Activated CD8-positive, alpha-beta memory T cell treated with anti-CD3 and anti-CD28 coated beads, Interleukin-2, amount 50 U/mL, for 48 hours (primary cell): Measurements from ENCODE around the gene CHMP1A.
A peak's percentile ranks its signal among the peaks of the same experiment; 100 is the strongest.
"Not testable (repeated sequence)": the region's sequence is repeated elsewhere in the genome, so short reads cannot be mapped to it uniquely, and the experiment has no call there.

Experiments used
- DNase-seq: peaks from one replicate; pipeline ENCODE4 v3.0.0-alpha.2; 2020

The CHMP1A gene

DNA sequence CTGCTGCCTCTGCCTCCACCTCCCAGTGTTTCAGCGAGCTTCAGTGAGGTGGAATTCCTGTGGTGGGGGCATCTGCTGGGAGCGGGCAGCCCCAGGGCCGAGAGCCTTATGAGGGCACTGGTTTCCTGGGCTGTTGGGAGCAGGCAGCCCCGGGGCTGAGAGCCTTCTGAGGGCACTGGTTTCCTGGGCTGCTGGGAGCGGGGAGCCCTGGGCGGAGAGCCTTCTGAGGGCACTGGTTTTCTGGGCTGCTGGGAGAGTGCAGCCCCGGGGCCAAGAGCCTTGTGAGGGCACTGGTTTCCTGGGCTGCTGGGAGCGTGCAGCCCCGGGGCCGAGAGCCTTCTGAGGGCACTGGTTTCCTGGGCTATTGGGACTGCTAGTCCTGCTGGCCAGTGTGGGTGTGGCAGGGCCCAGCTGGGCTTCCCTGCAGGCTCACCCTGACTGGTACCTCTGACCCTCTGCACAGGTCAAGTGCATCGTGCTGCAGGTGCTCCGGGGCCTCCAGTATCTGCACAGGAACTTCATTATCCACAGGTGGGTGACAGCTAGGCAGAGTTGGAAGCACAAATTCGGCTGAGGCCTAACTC lies 34.6 kb upstream of the CHMP1A start:
- DNase-seq: no peak

DNA sequence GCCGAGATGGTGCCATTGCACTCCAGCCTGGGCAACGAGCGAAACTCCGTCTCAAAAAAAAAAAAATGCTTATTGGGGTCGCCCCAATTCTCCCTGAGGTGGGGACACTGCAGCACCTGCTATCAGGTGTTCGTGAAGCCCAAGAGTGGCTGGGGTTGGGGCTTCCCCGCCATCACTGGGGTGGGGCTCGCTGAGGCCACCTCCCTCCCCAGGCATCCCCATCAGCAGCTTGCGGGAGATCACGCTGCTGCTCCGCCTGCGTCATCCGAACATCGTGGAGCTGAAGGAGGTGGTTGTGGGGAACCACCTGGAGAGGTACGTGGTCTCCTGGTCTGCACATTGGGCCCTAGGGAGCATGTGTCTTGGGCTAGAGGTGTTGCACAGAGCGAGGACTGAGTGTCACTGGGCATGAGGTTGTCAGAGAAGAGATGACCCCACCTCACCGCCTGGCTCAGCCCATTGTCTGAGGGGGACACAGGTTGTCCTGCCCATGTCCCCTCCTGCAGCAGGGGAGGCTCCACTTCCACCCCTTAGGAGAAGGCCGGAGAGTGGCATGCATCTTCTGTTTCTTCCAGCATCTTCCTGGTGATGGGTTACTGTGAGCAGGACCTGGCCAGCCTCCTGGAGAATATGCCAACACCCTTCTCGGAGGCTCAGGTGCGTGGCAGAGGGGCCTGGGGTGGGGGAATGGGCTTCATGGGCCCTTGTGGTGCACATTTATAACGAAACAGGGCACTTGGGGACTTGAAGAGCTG lies 33.9 kb upstream of the CHMP1A start:
- no peak for DNase-seq

DNA sequence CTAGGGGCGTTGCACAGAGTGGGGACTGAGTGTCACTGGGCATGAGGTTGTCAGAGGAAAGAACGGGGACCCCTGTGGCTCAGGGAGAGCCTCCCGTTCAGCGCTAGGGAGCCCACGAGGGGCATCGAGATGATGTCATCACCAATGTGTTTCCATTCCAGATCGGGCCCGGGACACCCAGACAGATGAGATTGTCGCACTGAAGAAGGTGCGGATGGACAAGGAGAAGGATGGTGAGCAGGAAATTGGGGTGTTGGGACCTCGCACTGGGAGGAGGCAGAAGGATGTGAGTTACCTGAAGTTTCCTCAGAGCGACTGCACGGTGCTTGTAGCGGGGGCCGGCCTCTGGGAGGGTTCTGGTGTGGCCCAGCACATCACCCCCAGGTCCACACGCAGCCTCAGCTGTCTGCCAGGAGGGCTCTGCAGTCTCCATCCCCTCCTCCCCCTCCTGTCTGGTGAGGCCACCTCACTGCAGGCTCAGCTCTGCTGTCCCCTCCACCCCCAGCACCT lies 32.9 kb upstream of the CHMP1A start:
- DNase-seq: no peak

DNA sequence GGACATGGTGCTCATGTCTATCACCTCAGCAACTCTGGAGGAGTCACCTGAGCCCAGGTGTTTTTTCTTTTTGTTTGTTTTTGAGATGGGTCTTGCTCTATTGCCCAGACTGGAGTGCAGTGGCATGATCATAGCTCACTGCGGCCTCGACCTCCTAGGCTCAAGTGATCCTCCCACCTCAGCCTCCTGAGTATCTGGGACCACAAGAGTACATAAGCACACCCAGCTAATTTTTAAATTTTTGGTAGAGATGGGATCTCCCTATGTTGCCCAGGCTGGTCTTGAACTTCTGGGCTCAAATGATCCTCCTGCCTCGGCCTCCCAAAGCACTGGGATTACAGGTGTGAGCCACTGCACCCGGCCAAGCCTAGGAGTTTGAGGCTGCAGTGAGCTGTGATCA lies 32.1 kb upstream of the CHMP1A start:
- not testable (repeated sequence) for DNase-seq

DNA sequence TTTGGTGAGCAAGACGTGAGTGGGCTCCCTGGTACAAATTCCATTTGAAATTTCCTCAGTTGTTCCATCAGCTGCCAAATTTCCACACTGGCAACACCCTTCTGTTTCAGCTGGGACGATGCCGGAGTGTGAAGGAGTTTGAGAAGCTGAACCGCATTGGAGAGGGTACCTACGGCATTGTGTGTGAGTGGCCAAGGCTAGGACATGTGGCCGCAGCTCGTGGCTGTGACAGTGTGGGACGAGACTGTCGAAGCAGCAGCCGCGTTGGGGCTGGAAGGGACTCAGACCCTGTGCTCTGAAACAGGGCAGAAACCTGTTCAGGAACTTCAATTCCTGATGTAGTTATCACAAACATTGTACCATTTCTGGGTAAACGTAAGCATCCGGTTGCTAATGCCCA lies 31.6 kb upstream of the CHMP1A start:
- no peak for DNase-seq

DNA sequence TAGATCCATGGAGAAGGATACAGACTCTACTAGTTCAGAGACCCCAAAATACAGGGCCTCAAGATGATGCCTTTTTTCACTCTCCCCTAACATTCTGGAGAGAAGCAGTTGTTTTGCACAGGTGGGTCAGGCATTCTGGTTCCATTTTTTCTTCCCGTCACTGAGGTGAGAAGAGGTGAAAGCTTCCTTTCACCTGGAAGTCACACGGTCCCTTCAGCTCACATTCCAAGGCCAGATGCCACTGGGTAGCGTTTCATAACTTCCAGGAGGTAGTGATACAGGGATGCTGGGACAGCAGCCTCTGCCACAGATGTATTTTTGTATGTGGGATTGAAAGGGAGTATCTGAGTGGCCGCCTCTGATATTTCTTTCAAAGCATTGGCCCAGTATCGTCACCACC lies 30.9 kb upstream of the CHMP1A start:
- DNase-seq: no peak

DNA sequence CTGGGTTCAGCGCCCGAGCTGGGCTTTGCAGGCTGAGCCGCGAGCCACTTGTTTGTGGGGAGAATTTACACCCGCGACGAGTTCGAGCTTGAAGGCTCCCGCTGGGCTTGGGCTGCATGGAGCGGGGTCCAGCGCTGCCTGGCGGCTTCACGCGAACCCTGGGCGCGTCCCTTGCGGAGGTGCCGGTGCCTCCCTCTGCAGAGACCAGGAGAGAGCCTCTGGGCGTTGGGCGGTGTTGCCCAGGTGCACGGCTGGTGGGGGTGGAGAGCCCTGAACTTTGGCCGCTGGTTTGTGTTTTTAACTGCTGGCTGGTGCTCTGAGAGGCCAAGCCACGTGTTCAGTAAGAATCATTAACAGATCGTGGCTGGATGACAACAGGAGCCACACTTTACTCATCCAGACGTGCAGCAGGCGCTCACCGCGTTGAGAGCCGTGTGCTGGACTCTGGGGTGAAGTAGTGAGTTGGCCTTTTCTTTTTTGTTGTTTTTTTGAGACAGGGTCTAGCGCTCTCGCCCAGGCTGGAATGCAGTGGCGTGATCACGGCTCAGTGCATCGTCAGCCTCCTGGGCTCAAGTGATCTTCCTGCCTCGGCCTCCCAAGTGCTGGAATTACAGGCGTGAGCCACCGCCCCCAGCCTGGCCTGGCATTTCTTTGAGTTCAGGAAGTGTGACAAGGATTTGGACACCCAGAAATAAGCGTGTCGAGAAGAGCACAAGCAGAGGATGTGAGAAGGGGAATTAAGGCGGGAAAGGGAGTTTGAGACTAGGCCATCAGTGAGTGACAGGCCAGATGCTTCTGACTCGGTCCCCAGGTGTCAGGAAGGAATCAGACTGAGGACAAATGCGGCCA lies 29.8 kb upstream of the CHMP1A start:
- peak; percentile 73 for DNase-seq

DNA sequence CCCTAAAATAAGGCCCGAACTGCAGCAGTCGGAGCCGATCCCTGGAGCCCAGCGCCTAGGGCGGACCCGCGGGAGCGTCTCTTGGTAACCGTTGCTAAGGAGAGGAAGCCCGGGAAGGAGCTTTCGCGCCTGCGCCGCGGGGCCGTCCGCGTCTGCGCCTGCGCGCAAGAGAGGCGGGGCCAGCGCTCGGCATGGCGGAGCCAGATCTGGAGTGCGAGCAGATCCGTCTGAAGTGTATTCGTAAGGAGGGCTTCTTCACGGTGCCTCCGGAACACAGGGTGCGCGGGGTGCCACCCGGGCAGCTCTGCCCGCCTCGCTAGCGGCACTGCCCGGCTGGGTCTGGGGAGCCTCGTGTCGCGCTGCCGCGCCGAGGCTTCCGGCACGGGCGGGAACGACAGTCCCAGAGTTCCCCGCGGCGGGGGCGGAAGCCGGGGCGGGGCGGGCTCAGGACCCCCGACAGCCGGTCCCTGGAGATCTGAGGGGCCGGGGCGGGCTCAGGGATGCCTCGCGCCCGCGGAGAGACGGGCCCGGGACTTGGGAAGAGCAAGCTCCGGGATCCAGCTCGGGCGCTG lies 29.1 kb upstream of the CHMP1A start, which contains the start of gene CDK10:
Gene CDK10, plus strand, starts transcription at position 170 of the 572 bp plus-strand sequence. Its CDS starts 22 bp downstream, at position 192.
- peak; percentile 98 for DNase-seq

DNA sequence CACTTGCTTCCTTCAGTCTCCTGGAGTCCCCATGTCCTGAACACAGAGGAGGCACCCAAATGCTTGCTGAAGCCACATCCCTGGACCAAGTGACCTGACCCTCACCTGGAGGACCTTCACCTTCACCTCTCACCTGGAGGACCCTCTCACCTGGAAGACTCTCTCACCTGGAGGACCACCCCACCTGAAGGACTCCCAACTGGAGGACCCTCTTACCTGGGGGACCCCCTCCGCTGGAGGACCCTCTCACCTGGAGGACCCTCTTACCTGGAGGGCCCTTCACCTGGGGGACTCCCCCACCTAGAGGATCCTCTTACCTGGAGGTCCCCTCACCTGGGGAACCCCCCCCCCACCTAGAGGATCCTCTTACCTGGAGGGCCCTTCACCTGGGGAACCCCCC lies 28.4 kb upstream of the CHMP1A start:
- DNase-seq: no peak

DNA sequence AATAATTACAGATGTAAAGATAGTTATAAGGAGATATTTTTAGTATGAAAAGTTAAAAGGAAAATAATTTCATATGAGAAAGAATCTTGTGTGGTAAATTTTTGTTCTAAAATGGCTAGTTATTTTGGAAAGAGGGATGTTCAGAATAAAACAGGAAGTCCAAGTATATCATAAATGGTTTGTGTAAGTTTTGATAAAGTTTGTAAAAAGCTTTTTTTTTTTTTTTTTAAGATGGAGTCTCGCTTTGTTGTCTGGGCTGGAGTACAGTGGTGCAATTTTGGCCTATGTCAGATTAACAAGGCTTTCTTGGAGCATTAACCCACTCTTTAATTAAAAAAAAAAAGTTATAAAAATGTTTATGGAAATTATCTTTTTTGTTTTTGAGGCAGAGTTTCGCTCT lies 20.8 kb upstream of the CHMP1A start:
- no peak for DNase-seq

DNA sequence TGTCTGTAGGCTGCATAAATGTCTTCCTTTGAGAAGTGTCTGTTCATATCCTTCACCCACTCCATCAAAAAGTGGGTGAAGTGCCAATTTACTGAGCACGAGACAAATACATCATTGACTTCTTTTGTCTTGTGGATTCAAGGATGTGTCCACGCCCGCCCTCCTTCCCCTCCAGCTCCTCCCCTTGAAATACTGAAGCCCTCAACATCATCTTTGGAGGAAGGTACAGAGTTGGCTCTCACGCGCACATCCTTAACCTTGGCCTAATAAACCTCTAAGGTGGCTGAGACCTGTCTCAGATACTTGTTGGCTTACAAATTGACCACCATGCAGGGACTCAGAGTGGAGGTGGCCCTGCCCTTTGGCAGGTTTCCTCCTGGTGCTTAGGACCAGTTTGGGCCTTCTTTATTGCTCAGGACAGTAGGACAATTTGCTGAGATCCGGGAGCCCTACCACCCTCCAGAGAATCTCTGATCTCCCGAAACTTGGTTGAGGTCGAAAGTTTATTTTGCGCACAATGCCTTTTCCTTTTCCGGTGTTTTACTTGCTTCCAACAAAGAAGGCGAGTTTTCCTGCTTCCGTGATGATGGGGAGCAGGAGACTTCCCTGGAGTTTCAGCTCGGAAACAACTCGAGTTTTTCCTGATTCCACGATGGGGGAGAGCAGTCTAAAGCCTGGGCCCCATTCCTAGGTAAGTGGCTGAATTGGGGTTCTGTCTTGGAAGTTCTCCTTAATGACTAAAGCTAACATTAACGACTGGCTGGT lies 14.9 kb upstream of the CHMP1A start:
- DNase-seq: no peak

DNA sequence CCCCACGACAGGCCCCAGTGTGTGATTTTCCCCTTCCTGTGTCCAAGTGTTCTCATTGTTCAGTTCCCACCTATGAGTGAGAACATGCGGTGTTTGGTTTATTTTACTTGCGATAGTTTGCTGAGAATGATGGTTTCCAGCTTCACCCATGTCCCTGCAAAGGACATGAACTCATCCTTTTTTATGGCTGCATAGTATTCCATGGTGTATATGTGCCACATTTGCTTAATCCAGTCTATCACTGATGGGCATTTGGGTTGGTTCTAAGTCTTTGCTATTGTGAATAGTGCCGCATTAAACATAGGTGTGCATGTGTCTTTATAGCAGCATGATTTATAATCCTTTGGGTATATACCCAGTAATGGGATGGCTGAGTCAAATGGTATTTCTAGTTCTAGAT lies 14.1 kb upstream of the CHMP1A start:
- not testable (repeated sequence) for DNase-seq

DNA sequence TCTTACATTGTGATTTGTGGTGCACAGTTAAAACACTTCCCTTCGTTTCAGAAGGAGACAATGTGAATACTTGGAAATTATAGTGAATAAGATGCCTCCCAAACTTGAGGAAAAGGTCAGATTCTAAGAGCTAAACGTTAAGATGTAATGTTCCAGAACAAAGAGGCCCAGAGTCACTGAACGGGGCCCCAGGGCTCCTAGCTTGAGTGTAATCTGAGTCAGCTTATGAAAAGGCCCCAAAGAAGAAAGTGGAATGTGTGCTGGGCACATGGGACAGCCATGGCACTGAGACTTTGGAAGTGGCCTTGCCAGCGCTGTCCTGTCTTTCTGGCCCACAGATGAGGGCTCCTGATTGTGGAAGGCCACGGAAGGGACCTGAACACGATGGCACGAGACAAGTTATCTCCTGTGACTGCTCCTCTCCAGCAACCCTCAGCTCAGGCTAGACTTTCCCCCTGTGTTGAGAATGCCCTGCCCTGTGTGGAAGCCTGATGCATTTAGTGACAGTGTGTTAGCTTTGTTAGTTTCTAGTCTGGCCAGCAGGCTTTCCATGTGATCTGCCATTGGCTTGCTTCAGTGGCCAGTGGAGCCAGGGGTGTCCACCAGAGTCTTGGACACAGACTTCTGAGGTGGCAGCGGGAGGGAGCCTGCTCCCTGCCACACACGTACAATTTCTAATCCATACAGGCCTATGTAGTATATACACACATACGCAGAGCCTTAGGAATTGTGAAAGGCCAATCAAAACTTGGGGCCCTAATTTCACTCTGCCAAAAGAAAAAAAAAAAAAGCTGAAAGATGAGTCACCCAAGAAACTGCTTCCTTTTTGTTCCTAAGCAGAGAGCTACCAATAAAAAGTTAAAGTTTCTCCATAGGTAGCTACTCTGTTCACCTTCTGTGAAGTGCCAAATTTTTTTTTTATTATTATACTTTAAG lies 13.3 kb upstream of the CHMP1A start:
- DNase-seq: no peak

DNA sequence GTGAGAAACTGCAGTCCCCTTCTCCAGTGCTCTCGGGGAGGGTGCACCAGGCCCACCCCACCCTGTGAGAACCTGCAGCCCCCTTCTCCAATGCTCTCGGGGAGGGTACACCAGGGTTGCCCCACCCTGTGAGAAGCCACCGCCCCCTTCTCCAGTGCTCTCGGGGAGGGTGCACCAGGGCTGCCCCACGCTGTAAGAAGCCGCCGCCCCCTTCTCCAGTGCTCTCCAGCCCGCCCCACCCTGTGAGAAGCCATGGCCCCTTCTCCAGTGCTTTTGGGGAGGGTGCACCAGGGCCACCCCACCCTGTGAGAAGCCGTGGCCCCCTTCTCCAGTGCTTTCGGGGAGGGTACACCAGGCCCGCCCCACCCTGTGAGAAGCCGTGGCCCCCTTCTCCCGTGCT lies 12.2 kb upstream of the CHMP1A start:
- DNase-seq: no peak

DNA sequence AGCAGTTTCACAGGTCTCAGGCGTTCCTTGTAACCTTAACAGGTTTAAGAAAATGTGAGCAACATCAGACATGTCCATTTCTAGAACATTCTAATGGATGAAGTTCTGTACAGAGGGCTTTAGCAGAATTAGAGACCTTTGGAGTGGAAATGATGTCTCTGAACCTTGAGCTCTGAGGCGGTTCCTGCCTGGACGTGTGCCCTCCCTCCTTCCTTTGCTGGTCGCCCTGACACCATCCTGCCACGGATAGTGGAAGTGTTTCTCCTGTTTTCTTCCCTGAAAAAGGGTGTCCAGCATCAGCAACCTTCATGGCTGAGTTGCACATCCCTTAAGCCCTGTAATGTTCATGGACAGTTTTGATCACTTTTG lies 11.3 kb upstream of the CHMP1A start:
- DNase-seq: no peak

DNA sequence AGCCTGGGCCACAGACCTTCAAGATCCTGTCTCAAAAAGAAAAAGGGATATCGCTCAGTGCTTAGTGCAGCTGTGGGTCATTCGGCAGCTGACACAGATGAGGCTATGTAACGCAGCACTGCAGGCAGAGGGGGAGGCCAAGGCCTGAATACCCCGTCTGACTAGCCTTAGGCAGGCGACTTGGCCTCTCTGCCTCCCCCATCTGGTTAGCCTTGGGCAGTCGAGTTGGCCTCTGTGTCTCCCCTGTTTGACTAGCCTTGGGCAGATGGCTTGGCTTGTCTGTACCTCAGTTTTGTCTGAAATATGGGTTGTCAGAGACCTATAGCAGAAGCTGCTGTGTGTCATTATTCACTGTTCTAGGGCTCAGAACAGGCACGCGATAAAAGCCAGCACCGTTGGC lies 10.1 kb upstream of the CHMP1A start:
- no peak for DNase-seq

DNA sequence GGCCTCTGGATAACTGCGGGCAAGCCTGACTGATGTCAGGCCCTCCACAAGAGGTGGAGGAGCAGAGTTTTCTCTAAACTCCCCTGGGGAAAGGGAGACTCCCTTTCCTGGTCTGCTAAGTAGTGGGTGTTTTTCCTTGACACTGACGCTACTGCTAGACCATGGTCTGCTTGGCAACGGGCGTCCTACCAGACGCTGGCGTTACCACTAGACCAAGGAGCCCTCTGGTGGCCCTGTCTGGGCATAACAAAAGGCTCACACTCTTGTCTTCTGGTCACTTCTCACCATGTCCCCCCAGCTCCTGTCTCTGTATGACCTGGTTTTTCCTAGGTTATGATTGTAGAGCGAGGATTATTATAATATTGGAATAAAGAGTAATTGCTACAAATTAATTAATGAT lies 9.5 kb upstream of the CHMP1A start:
- not testable (repeated sequence) for DNase-seq

DNA sequence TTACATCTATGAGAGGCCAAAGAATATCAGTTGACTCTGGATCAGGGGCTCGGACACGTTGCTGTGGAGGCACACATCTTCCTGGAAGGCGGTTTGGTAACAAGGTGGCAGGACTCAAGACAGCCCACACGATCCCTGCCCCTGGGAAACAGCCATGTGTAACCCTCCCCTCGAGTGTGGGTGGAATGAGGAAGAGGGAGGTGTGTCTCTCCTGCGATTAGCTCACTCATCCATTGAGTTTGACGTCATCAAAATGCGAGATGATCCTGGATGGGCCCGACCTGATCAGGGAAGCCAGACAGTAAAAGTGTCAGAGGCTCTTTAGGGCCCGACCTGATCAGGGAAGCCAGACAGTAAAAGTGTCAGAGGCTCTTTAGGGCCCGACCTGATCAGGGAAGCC lies 6.7 kb upstream of the CHMP1A start:
- not testable (repeated sequence) for DNase-seq

DNA sequence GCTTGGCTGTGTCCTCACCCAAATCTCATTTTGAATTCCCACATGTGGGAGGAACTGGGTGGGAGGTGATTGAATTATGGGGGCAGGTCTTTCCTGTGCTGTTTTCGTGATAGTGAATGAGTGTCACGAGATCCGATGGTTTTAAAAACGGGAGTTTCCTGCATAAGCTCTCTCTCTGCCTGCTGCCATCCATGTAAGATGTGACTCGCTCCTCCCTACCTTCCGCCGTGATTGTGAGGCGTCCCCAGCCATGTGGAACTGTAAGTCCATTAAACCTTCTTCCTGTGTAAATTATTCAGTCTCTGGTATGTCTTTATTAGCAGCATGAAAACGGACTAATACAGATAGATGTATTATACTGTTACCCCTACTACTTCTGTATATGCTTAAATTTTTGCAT lies 3.7 kb upstream of the CHMP1A start:
- DNase-seq: no peak

DNA sequence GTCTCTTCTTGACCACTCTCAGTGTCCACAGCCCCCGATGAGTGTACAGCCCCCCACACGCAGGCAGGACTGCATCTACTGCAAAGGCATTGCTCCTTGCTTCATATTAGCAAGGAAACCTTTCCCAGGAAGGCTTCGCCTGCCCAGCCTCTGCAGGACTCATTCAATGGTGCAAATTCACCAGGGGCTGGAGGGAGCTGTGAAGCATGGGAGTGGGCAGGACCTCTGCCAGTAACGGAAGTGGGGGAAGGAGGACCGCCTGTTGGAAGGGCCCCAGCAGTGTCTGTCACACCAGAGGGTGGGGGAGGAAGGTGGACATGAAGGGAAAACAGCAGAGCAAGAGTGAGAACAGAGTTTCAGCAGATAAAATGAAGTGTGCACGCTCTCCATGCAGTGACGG lies 2.6 kb upstream of the CHMP1A start:
- no peak for DNase-seq

DNA sequence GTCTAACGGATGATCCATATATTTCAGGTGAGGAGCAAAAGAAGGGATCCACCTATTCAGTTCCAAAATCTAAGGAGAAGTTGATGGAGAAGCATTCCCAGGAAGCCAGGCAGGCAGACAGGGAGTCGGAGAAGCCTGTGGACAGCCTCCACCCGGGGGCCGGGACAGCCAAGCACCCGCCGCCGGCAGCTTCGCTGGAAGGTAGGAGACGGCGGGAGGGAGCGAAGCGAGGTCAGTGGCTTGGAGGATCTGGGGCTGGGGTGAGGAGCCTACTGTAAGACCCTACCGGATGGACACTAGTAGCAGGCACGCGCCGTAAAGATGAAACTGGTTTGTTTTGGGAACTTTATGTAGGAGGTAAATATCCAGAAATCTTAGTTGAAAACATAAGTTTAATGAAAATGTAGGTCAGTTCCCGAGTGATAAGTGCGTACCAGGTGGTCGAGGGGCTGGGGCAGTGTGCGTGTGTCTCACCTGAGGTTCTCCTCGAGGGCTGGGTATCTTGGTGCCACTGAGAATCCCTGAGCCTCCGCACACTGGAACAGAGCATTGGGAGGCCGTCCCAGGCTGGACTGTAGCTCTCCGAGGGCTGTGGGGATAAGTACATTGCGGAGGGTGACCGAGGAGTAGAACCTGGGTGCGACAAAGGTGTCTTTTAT lies 842 bp upstream of the CHMP1A start:
- peak; percentile 74 for DNase-seq
